Measurements from ENCODE around the gene C4orf36. TPM values are rescaled to one million over a fixed set of nuclear protein-coding genes. Genes with fewer than 3 reads are reported as not detected.

Gene C4orf36
- total and polyA plus RNA-seq, 2 donors (not counting 3 experiments of a cell fraction or from before 2014, with no cell fraction given) = 0.66 TPM; not detected in 1

DNA sequence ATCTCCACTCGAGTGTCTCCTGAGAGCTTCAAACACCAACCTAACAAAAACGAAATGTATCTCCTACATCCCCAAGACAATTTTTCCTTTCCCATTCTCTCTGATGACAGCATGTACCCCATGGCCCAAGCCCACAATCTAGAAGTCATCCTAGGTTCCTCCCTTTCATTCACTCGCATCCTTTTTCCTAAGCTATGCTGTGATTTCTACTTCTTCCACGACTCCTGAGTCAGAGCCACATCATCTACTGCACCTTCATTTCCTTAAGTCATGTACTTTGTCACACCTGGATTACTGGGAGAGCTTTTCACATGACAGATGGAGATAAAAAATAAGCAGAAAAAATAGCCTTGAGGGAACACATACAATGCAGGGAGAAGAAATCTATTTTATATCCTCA, 20.1 kb downstream of the C4orf36 start:
- Histone ChIP-seq H3K4me1 (ENCODE audit: control insufficient read depth, extremely low read depth, insufficient read depth, low read length) (no peaks in the 10 kb centered on the region), H3K4me3 (replicated peaks in 1 of 3; ENCODE audit: insufficient read depth in 1 of 3, low read depth in 1 of 3, low read length in 3 of 3) (no peak overlapping the region), H3K9me3 (replicated peaks; ENCODE audit: control insufficient read depth, insufficient read depth, low read length) (no peaks in the 10 kb centered on the region), H3K4me2 (ENCODE audit: insufficient read depth, low read length) (no peak overlapping the region), H3K36me3 (ENCODE audit: control insufficient read depth in 2 of 2, extremely low read depth in 1 of 2, insufficient read depth in 2 of 2, low read length in 2 of 2) (no peaks in the 10 kb centered on the region), H4K20me1 (replicated peaks; ENCODE audit: control insufficient read depth, extremely low read depth, insufficient read depth, low read length) (no peaks in the 10 kb centered on the region), H3K9ac (replicated peaks; ENCODE audit: extremely low read depth, insufficient read depth, low read length) (no peak overlapping the region), H3K79me2 (ENCODE audit: control insufficient read depth, insufficient read depth, low read length) (no peaks in the 10 kb centered on the region), H3K27ac (ENCODE audit: insufficient read depth, low read depth, low read length) (no peak overlapping the region), H3K27me3 (ENCODE audit: control insufficient read depth in 2 of 2, insufficient read depth in 2 of 2, low read length in 2 of 2) (no peaks in the 10 kb centered on the region), H2AFZ (ENCODE audit: low read depth, low read length) (no peak overlapping the region), H3K9me1 (replicated peaks; ENCODE audit: control insufficient read depth, extremely low read depth, insufficient read depth, low read length) (no peaks in the 10 kb centered on the region)
- intact Hi-C loops (cut with micrococcal nuclease) (no loop called here), dilution Hi-C loops (cut with MboI; ENCODE audit: extremely low pct_ligation_motif_present, low sequenced_read_pairs) (no loop called here)
- CTCF ChIA-PET = no interaction called here
- no TSS peak for BruUV-seq (replicated peaks)
- FAIRE-seq = no peak
- no peak for DNase-seq (ENCODE audit: low read depth, low spot score)
- TF ChIP-seq MYC (IDR thresholded peaks at IDR 0.05; ENCODE audit: low read depth, low read length) (no peak), EZH2 (IDR thresholded peaks at IDR 0.05; ENCODE audit: borderline replicate concordance, low read depth, low read length, severe bottlenecking) (no peak), FOS (IDR thresholded peaks at IDR 0.05; ENCODE audit: borderline replicate concordance, insufficient read depth, low read length) (no peak), POLR2A (IDR thresholded peaks at IDR 0.05; ENCODE audit: low read depth, low read length) (no peak), POLR2AphosphoS5 (IDR thresholded peaks at IDR 0.05; ENCODE audit: insufficient read depth, low read depth, low read length) (no peak), GATA2 (IDR thresholded peaks at IDR 0.05; ENCODE audit: insufficient read depth, insufficient read length, low read depth, low read length) (no peak)
- TF ChIP-seq, protein P1, sequence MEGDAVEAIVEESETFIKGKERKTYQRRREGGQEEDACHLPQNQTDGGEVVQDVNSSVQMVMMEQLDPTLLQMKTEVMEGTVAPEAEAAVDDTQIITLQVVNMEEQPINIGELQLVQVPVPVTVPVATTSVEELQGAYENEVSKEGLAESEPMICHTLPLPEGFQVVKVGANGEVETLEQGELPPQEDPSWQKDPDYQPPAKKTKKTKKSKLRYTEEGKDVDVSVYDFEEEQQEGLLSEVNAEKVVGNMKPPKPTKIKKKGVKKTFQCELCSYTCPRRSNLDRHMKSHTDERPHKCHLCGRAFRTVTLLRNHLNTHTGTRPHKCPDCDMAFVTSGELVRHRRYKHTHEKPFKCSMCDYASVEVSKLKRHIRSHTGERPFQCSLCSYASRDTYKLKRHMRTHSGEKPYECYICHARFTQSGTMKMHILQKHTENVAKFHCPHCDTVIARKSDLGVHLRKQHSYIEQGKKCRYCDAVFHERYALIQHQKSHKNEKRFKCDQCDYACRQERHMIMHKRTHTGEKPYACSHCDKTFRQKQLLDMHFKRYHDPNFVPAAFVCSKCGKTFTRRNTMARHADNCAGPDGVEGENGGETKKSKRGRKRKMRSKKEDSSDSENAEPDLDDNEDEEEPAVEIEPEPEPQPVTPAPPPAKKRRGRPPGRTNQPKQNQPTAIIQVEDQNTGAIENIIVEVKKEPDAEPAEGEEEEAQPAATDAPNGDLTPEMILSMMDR (IDR thresholded peaks at IDR 0.05; ENCODE audit: extremely low read depth in 1 of 2, insufficient read depth in 1 of 2, low read depth in 1 of 2, low read length in 2 of 2) = no peak
- TF ChIP-seq, protein P2, sequence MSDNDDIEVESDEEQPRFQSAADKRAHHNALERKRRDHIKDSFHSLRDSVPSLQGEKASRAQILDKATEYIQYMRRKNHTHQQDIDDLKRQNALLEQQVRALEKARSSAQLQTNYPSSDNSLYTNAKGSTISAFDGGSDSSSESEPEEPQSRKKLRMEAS (IDR thresholded peaks at IDR 0.05; ENCODE audit: insufficient read depth, insufficient read length) = no peak
- POLR2A ChIA-PET = no interaction called here
